H1 (cell line): ENCODE data around the gene ARHGAP12. TPM values are rescaled to one million over a fixed set of nuclear protein-coding genes. Genes with fewer than 3 reads are reported as not detected.

Experiments used
- CHD2 ChIP-seq: IDR thresholded peaks from 2 replicates; pipeline ENCODE4 v1.6.1; 2012; ENCODE audit warnings: low read length, improper control_type of control experiment
- JUND ChIP-seq: IDR thresholded peaks from 2 replicates; pipeline ENCODE4 v1.6.1; 2011; ENCODE audit warnings: mild to moderate bottlenecking, improper control_type of control experiment, low read length
- polyA plus RNA-seq, 7 experiments: library from polyadenylated mRNA; depleted of rRNA in 3 of 7; stranded (reverse) in 5 of 7; unstranded in 2 of 7; fragments of >200 nt in 5 of 7; fragments of 200-250 nt in 2 of 7; gene quantifications; 1 replicate in 5 of 7; 2 replicates in 1 of 7; 4 replicates in 1 of 7; pipeline versions ENCODE4 v1.2.1 to v1.2.3, GENCODE V29; 2011 to 2013; ENCODE audit warnings: missing spikeins in 2 of 7, mixed read lengths in 2 of 7
- total RNA-seq: library from RNA; stranded (reverse); fragmentation: NEBNext Ultra II Directional; extraction: Animal tissue kit (Norgen Biotek cat#: 25700); gene quantifications from 2 replicates; pipeline ENCODE4 v1.2.1, GENCODE V29; 2021

ARHGAP12 gene
- total and polyA plus RNA-seq, 2 of the 8 experiments (the other 6 are each of a cell fraction or from before 2014, with no cell fraction given), result 10.1 to 39.0 TPM

- no peak for TF ChIP-seq CHD2
- no peak for TF ChIP-seq JUND
Measured at GRCh38 chr10:31942435-31942834, 13.8 kb upstream of the ARHGAP12 start (continued).
